Karpas-422 (cell line): ENCODE data around the gene ATXN1. TPM values are rescaled to one million over a fixed set of nuclear protein-coding genes. Genes with fewer than 3 reads are reported as not detected.

Experiments
- DNase-seq: peaks from one replicate; pipeline ENCODE4 v3.0.0-alpha.2; 2015
- H2AFZ ChIP-seq: fragments of 200-600 bp; sonication (generic); 2 replicates; pipeline ENCODE4 v1.6.1; 2014; ENCODE audit warnings: antibody characterized with exemption, low read length, mixed read lengths
- H3K27ac ChIP-seq: fragments of 200-600 bp; sonication (generic); 2 replicates; pipeline ENCODE4 v1.5.1; 2014; ENCODE audit warnings: mild to moderate bottlenecking, low read length, moderate library complexity
- H3K27me3 ChIP-seq: fragments of 200-600 bp; sonication (generic); 2 replicates; pipeline ENCODE4 v1.6.1; 2014; ENCODE audit warnings: low read length, mixed read lengths
- H3K36me3 ChIP-seq: fragments of 200-600 bp; sonication (generic); 2 replicates; pipeline ENCODE4 v1.6.1; 2014; ENCODE audit warnings: low read length, mixed read lengths; ENCODE audit not compliant: insufficient read depth
- H3K4me1 ChIP-seq: fragments of 200-600 bp; sonication (generic); 2 replicates; pipeline ENCODE4 v1.6.1; 2014; ENCODE audit warnings: mild to moderate bottlenecking, low read length, mixed read lengths
- H3K4me2 ChIP-seq: fragments of 200-600 bp; sonication (generic); 2 replicates; pipeline ENCODE4 v1.6.1; 2014; ENCODE audit warnings: low read length, low read depth, mild to moderate bottlenecking; ENCODE audit not compliant: poor library complexity, severe bottlenecking
- H3K4me3 ChIP-seq: fragments of 200-600 bp; sonication (generic); 2 replicates; pipeline ENCODE4 v1.5.1; 2014; ENCODE audit warnings: mild to moderate bottlenecking, antibody characterized with exemption, low read length, mixed read lengths
- H3K79me2 ChIP-seq: fragments of 200-600 bp; sonication (generic); 2 replicates; pipeline ENCODE4 v1.6.1; 2014; ENCODE audit warnings: mild to moderate bottlenecking, low read length, mixed read lengths
- H3K9ac ChIP-seq: fragments of 200-600 bp; sonication (generic); 2 replicates; pipeline ENCODE4 v1.6.0; 2014; ENCODE audit warnings: low read length
- H3K9me2 ChIP-seq: fragments of 200-600 bp; sonication (generic), shearing (Covaris generic); replicated peaks from 2 replicates; pipeline ENCODE4 v1.6.0; 2014; ENCODE audit warnings: mild to moderate bottlenecking, low read length, moderate library complexity; ENCODE audit not compliant: insufficient read depth
- H3K9me3 ChIP-seq: fragments of 300-700, 200-600 bp; sonication (generic); 2 replicates; pipeline ENCODE4 v1.6.1; 2014; ENCODE audit warnings: low read length, mixed read lengths
- H4K20me1 ChIP-seq: fragments of 200-600 bp; sonication (generic); 2 replicates; pipeline ENCODE4 v1.6.1; 2014; ENCODE audit warnings: mild to moderate bottlenecking, antibody characterized with exemption, low read length, low read depth; ENCODE audit not compliant: insufficient read depth
- total RNA-seq: library from RNA; depleted of rRNA; stranded (reverse); fragments of >200 nt; shearing (Covaris generic); gene quantifications from 2 replicates; pipeline ENCODE4 v1.2.3, GENCODE V29; 2014; ENCODE audit warnings: low replicate concordance

ATXN1 gene
- total RNA-seq, 1 experiment from 2014 or later, result 0.37 TPM

DNA sequence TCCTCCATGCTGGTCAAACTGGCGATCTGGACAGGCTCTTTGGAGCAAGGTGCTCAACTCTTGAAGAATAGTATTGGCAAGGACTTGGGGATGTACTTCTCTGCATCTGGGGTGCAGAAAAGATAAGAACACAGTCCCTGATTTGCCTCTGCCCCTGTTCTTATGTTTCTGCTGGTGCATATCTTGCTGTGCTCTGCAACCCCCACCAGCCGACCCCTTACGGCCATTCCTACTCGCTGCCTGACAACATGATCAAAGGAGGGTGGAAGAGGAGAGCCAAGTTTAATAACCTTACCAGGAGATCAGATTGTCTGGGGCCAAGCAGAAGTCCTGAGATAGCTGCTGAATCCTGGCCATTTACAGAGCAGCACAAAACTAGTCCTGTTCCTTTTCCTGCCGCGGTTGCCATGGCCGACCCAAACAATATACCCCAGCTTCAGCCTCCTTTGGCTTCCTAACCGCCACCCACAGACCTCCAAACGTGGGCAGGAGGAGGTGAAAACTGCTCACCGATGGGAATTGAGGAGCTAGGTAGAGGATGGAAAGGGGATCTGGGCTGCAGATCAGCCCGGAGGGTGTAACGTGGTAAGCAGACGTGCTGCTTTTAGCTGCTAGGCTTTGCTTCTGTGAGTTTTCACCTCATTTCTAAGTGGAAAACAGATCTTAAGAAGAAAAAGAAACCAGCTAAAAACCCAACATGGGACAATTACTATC is 60.9 kb downstream of the ATXN1 start:
- no peak overlapping the region for H3K4me2 ChIP-seq
- no peak overlapping the region for H3K4me3 ChIP-seq
- no peaks in the 10 kb centered on the region for H3K9me2 ChIP-seq
- H3K27me3 ChIP-seq, result no peaks in the 10 kb centered on the region
- DNase-seq, result no peak
- no peaks in the 10 kb centered on the region for H4K20me1 ChIP-seq
- no peak overlapping the region for H2AFZ ChIP-seq
- H3K9me3 ChIP-seq, result no peaks in the 10 kb centered on the region
- no peak overlapping the region for H3K27ac ChIP-seq
- H3K9ac ChIP-seq, result no peak overlapping the region
- no peaks in the 10 kb centered on the region for H3K36me3 ChIP-seq
- H3K4me1 ChIP-seq, result no peaks in the 10 kb centered on the region
- H3K79me2 ChIP-seq, result no peaks in the 10 kb centered on the region

DNA sequence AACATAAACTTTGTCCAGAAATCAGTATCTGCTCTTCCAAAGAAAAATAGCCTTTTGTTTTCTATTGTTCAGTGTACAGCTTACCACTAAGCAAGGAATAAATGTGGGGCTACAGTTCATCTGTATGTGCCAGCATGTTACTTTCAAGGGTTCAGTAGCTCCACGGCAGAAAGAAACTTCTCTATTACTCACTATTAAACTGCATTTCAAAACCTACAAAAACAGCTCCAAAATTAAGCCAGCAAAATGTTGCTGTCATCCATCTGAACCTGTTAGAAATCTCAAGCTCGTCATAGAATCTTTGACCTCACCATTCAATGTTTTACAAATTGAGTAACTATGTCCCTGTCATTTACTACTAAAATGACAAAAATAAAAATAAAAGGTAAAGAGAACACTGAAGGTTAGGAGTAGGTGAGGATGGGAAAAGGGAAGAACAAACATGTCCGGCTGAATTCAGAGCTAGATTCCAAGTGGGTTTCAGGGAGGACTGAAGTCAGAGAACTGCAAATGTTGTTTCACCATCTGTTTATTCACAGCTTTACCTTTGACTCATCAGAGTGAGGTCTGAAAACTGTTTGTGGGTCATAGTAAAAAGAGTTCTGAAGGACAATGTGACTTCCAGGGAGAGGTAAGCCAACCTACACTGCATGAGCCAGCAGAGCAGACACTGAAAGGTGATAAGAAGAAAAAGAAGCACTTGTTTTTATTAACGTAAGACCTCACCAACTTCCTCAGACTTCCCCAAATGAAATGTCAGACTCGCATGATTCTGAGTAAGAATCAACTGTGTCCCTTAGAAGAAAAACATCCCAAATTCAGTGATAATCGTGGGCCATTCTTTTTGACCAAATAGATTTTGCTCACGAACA is 62.0 kb downstream of the ATXN1 start:
- H3K9me3 ChIP-seq, result no peaks in the 10 kb centered on the region
- H3K36me3 ChIP-seq, result no peaks in the 10 kb centered on the region
- no peak overlapping the region for H3K4me2 ChIP-seq
- H3K27ac ChIP-seq, result no peak overlapping the region
- no peaks in the 10 kb centered on the region for H3K27me3 ChIP-seq
- no peaks in the 10 kb centered on the region for H4K20me1 ChIP-seq
- no peak overlapping the region for H2AFZ ChIP-seq
- H3K4me1 ChIP-seq, result no peaks in the 10 kb centered on the region
- H3K9me2 ChIP-seq, result no peaks in the 10 kb centered on the region
- no peak overlapping the region for H3K9ac ChIP-seq
- H3K4me3 ChIP-seq, result no peak overlapping the region
- H3K79me2 ChIP-seq, result no peaks in the 10 kb centered on the region
- no peak for DNase-seq

DNA sequence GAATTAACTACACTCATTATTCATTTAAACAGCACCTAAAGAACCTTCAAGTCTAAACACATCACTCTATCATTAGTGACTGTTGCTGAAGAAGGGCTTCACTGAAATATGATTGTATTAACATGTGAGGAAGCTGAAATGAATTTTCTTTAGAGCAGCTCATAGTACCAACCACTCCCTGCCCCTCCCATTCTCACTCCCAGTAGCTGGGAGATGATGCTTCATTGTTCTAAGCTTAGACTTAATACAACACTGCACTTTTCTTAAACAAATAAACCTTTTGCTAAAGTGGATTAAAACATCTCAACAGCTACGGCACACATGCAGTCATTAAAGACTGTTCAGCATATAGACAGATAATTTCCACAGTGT is 63.1 kb downstream of the ATXN1 start:
- H3K9me2 ChIP-seq, result no peaks in the 10 kb centered on the region
- H3K79me2 ChIP-seq, result no peaks in the 10 kb centered on the region
- H3K36me3 ChIP-seq, result no peaks in the 10 kb centered on the region
- H3K4me3 ChIP-seq, result no peak overlapping the region
- H3K9ac ChIP-seq, result no peak overlapping the region
- no peak overlapping the region for H2AFZ ChIP-seq
- H3K4me1 ChIP-seq, result no peaks in the 10 kb centered on the region
- H4K20me1 ChIP-seq, result no peaks in the 10 kb centered on the region
- no peaks in the 10 kb centered on the region for H3K27me3 ChIP-seq
- no peak overlapping the region for H3K27ac ChIP-seq
- DNase-seq, result no peak
- H3K9me3 ChIP-seq, result no peaks in the 10 kb centered on the region
- no peak overlapping the region for H3K4me2 ChIP-seq

DNA sequence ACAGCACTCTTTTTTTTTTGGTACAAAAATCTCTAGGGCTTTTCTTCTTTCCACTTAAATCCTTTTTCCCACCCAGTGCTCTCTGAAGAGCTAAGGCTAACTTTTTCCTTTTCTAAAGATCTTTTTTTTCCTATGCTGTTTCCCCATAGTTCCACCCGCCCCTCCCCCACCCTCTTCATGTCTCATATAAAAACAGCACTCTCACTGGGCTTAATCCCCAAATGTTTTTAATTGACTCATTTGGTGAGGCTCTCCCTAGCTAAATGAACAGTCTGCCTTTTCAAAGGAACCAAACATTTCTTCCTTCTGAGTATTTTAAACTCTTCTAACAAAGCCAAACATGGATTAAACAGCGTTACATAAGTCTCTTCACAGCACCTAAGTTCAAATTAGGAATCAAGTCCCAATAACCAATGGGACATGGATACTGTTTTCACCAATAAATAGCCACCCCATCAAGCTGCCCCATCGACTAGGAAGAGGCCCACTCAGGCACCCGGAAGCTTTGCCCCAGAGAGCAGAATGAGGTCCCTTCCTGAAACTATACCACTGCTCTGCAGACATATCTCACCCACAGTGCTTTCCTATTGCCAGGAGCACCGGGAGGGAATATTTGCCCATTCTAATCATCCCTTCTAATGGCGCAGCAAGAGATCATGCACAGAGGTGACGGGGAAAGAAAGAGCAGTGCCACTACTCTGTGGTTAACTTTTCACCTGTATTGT is 63.7 kb downstream of the ATXN1 start:
- Histone ChIP-seq H3K9me2 (no peaks in the 10 kb centered on the region), H3K4me1 (no peaks in the 10 kb centered on the region), H3K4me3 (no peak overlapping the region), H3K9ac (no peak overlapping the region), H4K20me1 (no peaks in the 10 kb centered on the region), H3K36me3 (no peaks in the 10 kb centered on the region), H2AFZ (no peak overlapping the region), H3K4me2 (no peak overlapping the region), H3K9me3 (no peaks in the 10 kb centered on the region), H3K27me3 (no peaks in the 10 kb centered on the region), H3K79me2 (no peaks in the 10 kb centered on the region), H3K27ac (no peak overlapping the region)
- no peak for DNase-seq

DNA sequence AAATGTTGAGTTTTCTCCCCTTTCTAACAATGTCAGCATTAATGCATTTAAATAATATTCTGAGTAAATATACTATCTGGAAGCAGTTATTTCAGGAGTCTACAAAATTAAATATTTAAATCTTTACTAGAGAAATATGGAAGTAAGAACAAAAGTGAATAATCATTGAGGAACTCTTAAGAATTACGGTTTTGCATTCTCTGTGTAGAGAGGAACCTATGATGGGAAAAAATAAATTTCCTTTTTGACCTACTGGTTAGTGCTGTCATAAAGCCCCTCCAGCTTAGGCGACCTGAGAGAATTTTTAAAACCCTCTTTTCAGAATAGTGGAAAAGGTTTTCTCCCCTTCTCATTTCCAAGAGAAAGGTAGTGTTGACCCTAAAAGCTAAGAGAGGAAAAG is 64.8 kb downstream of the ATXN1 start:
- Histone ChIP-seq H3K4me2 (no peak overlapping the region), H2AFZ (no peak overlapping the region), H3K27ac (no peak overlapping the region), H3K27me3 (no peaks in the 10 kb centered on the region), H3K4me3 (no peak overlapping the region), H3K9me3 (no peaks in the 10 kb centered on the region), H4K20me1 (no peaks in the 10 kb centered on the region), H3K36me3 (no peaks in the 10 kb centered on the region), H3K9ac (no peak overlapping the region), H3K79me2 (no peaks in the 10 kb centered on the region), H3K4me1 (no peaks in the 10 kb centered on the region), H3K9me2 (no peaks in the 10 kb centered on the region)
- DNase-seq, result no peak

DNA sequence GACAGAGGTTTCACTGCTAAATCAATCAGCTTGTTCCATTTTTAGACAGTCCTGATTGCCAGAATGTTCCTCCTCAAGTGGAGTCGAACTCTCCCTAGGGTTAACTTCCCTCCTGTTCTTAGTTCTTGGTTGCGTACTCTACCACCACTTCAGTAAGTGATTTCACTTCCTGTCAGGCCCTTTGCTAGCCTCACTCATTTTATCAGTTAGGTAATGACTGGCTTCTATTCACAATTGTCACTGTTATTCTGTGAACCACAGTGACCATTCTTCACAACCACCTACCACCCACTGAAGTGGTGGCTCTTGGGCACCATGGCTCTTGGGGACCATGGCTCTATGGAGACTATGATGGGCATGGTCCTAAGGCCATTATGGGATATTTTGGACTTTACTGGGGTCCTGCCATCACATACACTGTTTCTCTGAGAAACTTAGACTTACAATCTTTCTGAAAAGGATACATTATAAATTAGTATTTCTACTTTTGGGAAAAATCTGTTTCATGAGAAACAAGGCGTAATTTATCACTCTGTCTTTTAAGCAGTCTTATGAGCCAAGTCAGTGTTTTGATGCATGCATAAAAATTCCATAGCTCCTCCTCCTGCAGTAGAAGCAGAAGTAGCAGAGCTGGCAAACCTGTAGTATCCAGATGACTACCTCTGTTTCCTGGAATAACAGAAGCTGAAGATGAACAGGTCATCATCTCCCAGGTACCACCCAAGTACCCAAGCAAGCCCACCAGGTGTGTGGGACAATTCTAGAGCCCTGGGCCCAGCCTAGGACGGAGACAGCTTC is 66.3 kb downstream of the ATXN1 start:
- Histone ChIP-seq H3K27me3 (no peaks in the 10 kb centered on the region), H3K4me2 (no peak overlapping the region), H3K27ac (no peak overlapping the region), H2AFZ (no peak overlapping the region), H3K4me3 (no peak overlapping the region), H3K36me3 (no peaks in the 10 kb centered on the region), H4K20me1 (no peaks in the 10 kb centered on the region), H3K9me3 (no peaks in the 10 kb centered on the region), H3K9me2 (no peaks in the 10 kb centered on the region), H3K4me1 (no peaks in the 10 kb centered on the region), H3K79me2 (no peaks in the 10 kb centered on the region), H3K9ac (no peak overlapping the region)
- no peak for DNase-seq

DNA sequence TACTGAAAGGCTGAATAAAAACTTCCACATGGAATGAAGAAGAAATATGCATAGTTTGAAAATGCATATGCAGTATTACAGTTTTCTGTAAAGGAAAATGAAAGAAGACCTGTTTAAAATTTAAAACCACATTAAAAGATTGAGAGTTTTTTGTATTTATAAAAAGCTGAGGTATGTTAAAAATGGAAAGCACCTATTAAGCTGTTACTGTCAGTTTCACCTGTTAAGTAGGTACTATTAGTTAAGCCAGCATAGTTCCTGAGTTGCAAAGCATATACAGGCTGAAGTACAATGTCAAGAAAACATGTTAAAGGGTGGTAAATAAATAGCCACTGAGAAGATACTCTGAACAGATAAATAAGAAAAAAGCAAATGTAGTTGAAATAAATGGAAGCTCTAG is 69.9 kb downstream of the ATXN1 start:
- H3K9ac ChIP-seq, result no peak overlapping the region
- no peak for DNase-seq
- H3K9me2 ChIP-seq, result no peaks in the 10 kb centered on the region
- no peaks in the 10 kb centered on the region for H3K4me1 ChIP-seq
- H3K27me3 ChIP-seq, result no peaks in the 10 kb centered on the region
- H3K4me2 ChIP-seq, result no peak overlapping the region
- no peaks in the 10 kb centered on the region for H3K9me3 ChIP-seq
- H4K20me1 ChIP-seq, result no peaks in the 10 kb centered on the region
- H3K27ac ChIP-seq, result no peak overlapping the region
- H3K79me2 ChIP-seq, result no peaks in the 10 kb centered on the region
- no peaks in the 10 kb centered on the region for H3K36me3 ChIP-seq
- no peak overlapping the region for H2AFZ ChIP-seq
- H3K4me3 ChIP-seq, result no peak overlapping the region
